Ureter (tissue), 1 donor: ENCODE measurements around the gene LRRN4. TPM values are rescaled to one million over a fixed set of nuclear protein-coding genes. Genes with fewer than 3 reads are reported as not detected.

ENCODE experiments used
- DNase-seq: peaks from one replicate; pipeline ENCODE4 v3.0.0-alpha.2; 2020; ENCODE audit warnings: low spot score
- total RNA-seq: library from RNA; stranded (reverse); gene quantifications from one replicate; pipeline ENCODE4 v1.2.4, GENCODE V29; 2023
- donor health status: DM: yes; HTN: yes; CAD: no.

LRRN4 gene
- total RNA-seq, 1 donor from 2014 or later: not detected

- DNase-seq: no peak
Observed at GRCh38 chr20:6030453-6031080, 23.3 kb downstream of the LRRN4 start.

GRCh38 chr20:6029538-6029937 lies 24.3 kb downstream of the LRRN4 start:
- DNase-seq: no peak

GRCh38 chr20:6028818-6029217 lies 25.0 kb downstream of the LRRN4 start:
- no peak for DNase-seq

GRCh38 chr20:6026051-6026450 lies 27.8 kb downstream of the LRRN4 start:
- no peak for DNase-seq

GRCh38 chr20:6024768-6025167 lies 29.1 kb downstream of the LRRN4 start:
- no peak for DNase-seq

DNA sequence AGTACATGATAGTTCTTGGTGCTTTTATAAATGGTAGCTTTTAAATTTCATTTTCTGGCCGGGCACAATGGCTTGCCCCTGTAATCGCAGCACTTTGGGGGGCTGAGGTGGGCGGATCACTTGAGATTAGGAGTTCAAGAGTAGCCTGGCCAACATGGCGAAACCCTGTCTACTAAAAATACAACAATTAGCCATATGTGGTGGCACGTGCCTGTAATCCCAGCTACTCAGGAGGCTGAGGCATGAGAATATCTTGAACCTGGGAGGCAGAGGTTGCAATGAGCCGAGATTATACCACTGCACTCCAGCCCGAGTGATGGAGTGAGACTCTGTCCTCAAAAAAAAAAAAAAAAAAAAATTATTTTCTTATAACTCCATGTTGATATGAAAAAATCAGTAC lies 36.0 kb downstream of the LRRN4 start:
- DNase-seq: no peak

DNA sequence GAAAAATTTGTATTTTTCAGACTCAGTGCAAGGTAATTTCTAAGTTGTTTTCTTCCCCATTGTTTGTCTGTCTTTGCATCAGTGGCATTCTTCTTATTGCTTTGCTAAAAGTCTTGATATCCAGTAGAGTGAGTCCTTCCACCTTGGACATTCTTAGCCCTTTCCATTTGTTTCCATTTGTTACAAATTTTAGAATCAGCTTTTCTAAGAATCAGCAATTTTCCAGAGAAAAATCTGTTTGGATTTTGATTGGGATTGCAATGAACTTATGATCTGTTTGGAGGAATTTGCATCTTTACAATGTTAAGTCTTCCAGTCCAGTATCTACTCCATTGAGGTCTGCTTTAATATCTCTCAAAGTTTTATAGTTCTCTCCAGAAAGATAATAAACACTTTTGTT lies 36.4 kb downstream of the LRRN4 start:
- no peak for DNase-seq

DNA sequence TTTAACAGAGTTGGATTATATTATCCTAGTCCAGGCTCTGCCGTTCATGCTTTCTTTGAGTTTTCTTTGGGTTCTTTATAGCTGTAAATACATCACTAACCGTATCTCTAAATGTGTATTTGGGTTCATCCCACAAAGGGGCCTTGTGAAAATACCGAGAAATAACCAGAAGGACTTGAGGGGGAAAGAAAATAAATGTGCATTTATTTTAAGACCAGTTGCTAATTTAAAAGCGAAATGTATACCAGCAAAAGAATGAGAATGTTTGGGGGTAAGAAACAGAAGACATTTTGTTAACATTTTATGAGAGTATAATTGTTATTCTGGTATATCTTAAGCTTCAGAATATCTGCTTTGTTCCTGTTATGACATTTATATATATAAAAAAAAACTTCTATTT lies 38.9 kb downstream of the LRRN4 start:
- no peak for DNase-seq

GRCh38 chr20:6014017-6014416 lies 39.8 kb downstream of the LRRN4 start:
- DNase-seq: no peak

DNA sequence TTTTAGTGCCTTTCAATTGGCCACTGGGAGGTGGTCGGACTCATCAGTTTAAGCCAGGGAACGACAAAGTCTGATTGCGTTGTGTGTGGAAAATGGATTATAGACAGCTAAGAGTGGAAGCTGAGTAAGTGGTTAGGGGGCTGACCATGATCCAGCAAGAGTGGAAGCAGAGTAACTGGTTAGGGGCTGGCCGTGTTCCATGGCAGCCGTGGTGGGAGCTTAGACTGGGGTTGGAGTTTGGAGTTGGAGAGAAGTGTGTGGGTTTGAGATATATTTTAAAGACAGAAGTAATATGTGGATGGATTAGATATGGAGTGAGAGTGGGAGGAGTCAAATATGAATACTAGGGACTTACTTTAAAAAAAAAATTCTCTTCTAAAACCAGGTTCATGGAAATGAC lies 41.7 kb downstream of the LRRN4 start:
- DNase-seq: no peak

DNA sequence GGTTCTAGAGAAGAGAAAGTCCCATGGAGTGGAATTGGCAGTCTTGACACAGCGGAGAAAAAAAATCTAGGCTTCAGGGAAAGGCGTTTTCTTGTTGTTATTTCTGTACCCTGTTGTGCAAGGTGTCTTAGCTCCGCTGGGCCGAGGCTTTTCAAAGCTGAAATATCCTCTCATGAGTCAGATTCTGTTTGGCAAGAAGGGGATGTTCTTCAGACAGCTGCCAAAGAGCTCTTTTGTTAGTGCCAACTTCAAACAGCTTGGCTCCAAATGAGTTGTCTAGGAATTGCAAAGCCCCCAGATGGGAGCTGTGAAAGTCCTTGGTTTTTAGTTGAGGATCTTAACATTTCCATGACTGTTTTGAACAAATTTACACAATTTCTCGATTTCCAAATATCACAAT lies 45.6 kb downstream of the LRRN4 start:
- peak; percentile 49 for DNase-seq

DNA sequence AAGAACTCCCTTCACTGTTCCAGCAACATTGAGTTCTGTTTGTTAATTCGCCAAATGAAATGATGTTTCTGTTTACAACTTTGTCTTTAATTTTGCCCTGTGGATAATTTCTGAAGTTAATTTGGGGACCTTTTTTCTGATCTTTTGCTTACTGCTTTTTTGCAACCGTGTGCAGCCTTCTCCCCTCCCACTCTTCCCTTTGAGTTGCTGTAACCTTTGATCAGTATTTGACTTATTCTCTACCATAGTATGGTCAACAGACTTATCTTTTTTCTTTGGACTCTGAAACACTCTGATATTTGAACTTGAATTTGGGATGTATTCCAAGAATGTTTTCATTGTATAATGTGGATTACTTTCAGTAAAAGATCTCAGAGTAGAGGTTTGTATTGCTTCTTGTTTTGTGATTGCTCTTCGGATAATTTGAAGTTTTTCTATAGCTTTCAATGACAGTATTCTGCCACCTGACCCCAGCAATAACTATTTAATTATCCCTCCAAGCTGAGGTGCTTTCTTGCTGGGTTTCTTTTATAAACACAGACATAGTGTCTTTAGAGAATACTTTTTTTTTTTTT lies 46.2 kb downstream of the LRRN4 start:
- DNase-seq: no peak

- no peak for DNase-seq
Observed at GRCh38 chr20:6007094-6007528, 46.7 kb downstream of the LRRN4 start.

GRCh38 chr20:6006603-6006949 lies 47.3 kb downstream of the LRRN4 start:
- DNase-seq: no peak

- DNase-seq: no peak
Observed at GRCh38 chr20:6000871-6001270, 53.0 kb downstream of the LRRN4 start.

DNA sequence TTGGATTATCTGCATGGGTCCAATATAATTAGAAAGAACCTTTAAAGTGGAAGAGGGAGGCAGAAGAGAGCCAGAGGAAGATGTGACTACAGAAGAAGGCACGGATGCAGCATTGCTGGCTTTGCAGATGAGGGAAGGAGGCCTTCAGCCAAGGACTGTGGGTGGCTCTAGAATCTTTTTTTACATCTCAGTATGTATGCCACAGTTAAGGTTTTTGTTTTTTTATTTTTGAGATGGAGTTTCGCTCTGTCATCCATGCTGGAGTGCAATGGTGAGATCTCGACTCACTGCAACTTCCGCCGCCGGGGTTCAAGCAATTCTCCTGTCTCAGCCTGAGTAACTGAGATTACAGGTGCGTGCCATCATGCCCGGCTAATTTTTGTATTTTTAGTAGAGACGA lies 54.1 kb downstream of the LRRN4 start:
- no peak for DNase-seq

DNA sequence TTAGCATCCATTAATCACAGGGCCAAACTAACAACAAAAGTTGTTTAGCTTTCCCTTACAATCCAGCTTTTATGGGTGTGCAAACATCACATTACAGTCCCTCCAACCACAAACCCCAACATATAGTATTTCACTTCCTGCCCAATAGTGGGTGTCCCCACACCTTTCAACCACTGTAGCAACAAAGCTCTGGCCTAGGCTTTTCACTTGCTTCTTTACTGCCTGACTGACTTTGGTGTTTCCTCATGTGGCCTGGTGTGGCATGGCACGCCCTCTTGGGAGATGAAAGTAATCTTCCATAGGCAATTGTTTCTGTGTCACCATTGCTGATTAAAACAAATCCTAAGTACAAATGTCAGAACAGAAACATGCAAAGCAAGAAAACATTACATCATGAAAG lies 57.1 kb downstream of the LRRN4 start:
- DNase-seq: no peak

DNA sequence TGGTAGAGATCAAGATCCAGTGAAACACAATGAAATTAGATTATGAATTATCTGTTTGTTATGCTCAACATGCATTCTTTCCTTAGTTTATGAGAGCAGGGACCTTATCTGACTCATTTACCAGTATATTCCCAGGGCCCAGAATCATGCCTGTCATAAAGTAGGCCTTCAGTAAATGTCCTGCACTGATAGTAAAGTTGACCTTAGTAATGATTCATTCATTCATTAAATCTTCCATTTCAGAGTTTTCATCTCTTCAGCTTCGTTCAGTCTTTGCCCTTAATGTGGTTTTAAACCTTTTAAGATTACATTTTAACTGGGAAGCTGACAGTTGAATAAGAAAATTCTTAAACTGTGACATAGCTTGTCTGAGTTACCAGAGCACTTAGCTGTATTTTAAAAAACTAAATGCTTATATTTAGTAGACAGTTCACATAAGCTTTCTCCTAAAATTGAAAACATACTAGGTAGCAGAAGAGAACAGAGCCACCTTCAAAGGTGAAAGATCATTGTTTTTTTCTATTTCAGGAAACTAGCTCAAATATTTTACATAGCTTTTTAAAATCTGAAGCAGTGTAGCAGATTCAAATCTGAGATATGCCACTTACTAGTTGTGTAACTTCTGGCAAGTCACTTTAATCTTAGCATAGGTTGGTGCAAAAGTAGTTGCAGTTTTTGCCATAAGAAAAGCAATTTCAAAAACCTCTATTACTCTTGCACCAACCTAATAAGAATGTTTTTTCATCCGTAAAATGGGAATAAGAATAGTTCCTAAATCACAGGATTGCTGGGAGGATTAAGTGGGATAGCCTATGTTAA lies 62.0 kb downstream of the LRRN4 start:
- no peak for DNase-seq

GRCh38 chr20:5990946-5991345 lies 62.9 kb downstream of the LRRN4 start:
- DNase-seq: no peak
